CD4-positive, alpha-beta T cell (primary cell): ENCODE data around the gene MPI. TPM values are rescaled to one million over a fixed set of nuclear protein-coding genes. Genes with fewer than 3 reads are reported as not detected.

Experiments
- ATAC-seq: fragments of 200-7000 bp; cut with Tn5 transposase; one replicate; pipeline ENCODE4 v1.10.0; 2022; ENCODE audit warnings: mild to moderate bottlenecking; ENCODE audit not compliant: poor library complexity
- CTCF ChIA-PET: fragments of 350-600 bp; sonication (Branson Sonifier 250); formaldehyde crosslinking; loops from one replicate; lab custom pipeline; 2021; ENCODE audit warnings: antibody characterized with exemption, inconsistent platforms; lab: Charles Lee
- POLR2A ChIA-PET: fragments of 350-600 bp; sonication (Branson Sonifier 250); formaldehyde crosslinking; loops from one replicate; lab custom pipeline; 2021; ENCODE audit warnings: antibody characterized with exemption, inconsistent platforms; lab: Charles Lee
- DNase-seq, 14 experiments: peaks; one replicate each; pipeline ENCODE4 v3.0.0-alpha.2; 2013 to 2020; ENCODE audit warnings: mixed read lengths in 2 of 14
- H3K27ac ChIP-seq, 2 donors: one replicate each; pipeline versions ENCODE4 v1.5.1 to v1.7.0; 2013; ENCODE audit warnings: low read length in 2 of 2, low read depth in 1 of 2, mild to moderate bottlenecking in 1 of 2
- H3K27me3 ChIP-seq, 2 experiments: 1 replicate in 1 of 2; 2 replicates in 1 of 2; pipeline versions ENCODE4 v1.6.1 to v1.7.0; 2013; ENCODE audit warnings: low read length in 2 of 2, control low read depth in 1 of 2, mild to moderate bottlenecking in 1 of 2, moderate library complexity in 1 of 2; ENCODE audit not compliant: insufficient read depth in 2 of 2, control insufficient read depth in 1 of 2
- H3K36me3 ChIP-seq: one replicate; pipeline ENCODE4 v1.6.1; 2013; ENCODE audit warnings: low read length, control low read depth; ENCODE audit not compliant: insufficient read depth
- H3K4me1 ChIP-seq: one replicate; pipeline ENCODE4 v1.6.1; 2013; ENCODE audit warnings: low read length, control low read depth; ENCODE audit not compliant: insufficient read depth
- H3K4me3 ChIP-seq: one replicate; pipeline ENCODE4 v1.5.1; 2013; ENCODE audit warnings: mild to moderate bottlenecking, low read length, moderate library complexity
- H3K9me3 ChIP-seq, 2 experiments: 1 replicate in 1 of 2; 2 replicates in 1 of 2; pipeline versions ENCODE4 v1.6.1 to v1.7.0; 2013; ENCODE audit warnings: low read length in 2 of 2, mild to moderate bottlenecking in 2 of 2, control low read depth in 1 of 2, moderate library complexity in 1 of 2; ENCODE audit not compliant: control insufficient read depth in 1 of 2, insufficient read depth in 1 of 2
- H3K27ac Mint-ChIP-seq: one replicate; pipeline ENCODE4 v1.8.0; 2020; ENCODE audit warnings: mixed read lengths
- H3K27me3 Mint-ChIP-seq: one replicate; pipeline ENCODE4 v1.8.0; 2021; ENCODE audit warnings: mixed read lengths
- H3K36me3 Mint-ChIP-seq: one replicate; pipeline ENCODE4 v1.8.0; 2021; ENCODE audit warnings: low read depth, mixed read lengths
- H3K4me1 Mint-ChIP-seq: one replicate; pipeline ENCODE4 v1.8.0; 2021; ENCODE audit warnings: low read depth, mixed read lengths
- H3K4me3 Mint-ChIP-seq: one replicate; pipeline ENCODE4 v1.8.0; 2020; ENCODE audit warnings: mild to moderate bottlenecking, mixed read lengths
- H3K9me3 Mint-ChIP-seq: one replicate; pipeline ENCODE4 v1.8.0; 2020; ENCODE audit warnings: mixed read lengths
- intact Hi-C, 2 experiments: fragments of 100-400 bp; cut with DNase I in 1 of 2; cut with micrococcal nuclease in 1 of 2; formaldehyde crosslinking; loops; one replicate each; pipeline versions ENCODE4 v1.15.1 to v1.9.0; 2023 to 2025; cut with DNase I, micrococcal nuclease
- total RNA-seq, 174 experiments: library from RNA in 2 of 174; stranded (reverse) in 2 of 174; gene quantifications; one replicate each; pipeline ENCODE4 v1.2.3 and lab custom pipeline; 2021 to 2026
- TF ChIP-seq, protein P1 (sequence below): fragments of 200-600 bp; IDR thresholded peaks from one replicate; pipeline ENCODE4 v1.8.0; 2022; ENCODE audit warnings: antibody characterized with exemption, mild to moderate bottlenecking

The MPI gene
- total RNA-seq, 2 experiments from 2014 or later: 28.9 to 30.3 TPM

DNA sequence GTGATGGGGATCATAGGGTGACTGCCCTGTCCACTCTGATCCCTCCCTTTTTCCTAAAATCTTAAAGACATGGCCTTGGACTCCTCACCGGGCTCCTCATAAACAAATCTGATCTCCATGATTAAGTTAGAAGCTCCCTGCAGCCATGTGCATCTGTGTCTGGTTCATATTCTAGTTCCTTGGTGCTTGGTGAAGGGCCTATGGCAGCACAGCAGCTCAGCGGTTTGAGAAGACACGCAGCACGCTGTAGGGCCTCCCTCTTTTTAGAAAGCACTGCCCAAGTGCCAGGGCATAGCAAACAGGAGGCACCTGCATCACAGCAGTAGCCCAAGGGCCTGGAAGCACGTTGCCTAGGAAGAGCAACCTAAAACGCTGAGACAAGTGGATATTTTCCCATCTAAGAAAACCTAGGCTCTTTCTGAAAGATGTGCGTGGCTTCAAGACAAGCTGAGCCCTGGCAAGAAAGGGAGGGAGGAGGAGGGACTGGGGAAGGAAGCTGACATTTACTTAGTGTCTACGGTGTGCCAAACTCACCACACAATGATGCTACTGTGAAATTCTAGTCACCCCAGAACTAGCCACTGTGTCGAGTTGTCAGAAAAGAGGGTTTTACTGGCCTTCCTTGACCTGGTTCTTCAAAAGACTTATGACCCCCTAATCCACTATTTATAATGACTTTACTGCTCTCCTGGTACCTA is 32.0 kb upstream of the MPI start:
- Mint-ChIP-seq H3K27ac (peak overlapping the region; percentile 83), H3K4me3 (no peak overlapping the region), H3K9me3 (no peaks in the 10 kb centered on the region), H3K36me3 (peaks cover 38% of the 10 kb centered on the region), H3K27me3 (no peaks in the 10 kb centered on the region), H3K4me1 (peaks cover 30% of the 10 kb centered on the region)
- no peaks in the 10 kb centered on the region for H3K9me3 ChIP-seq
- DNase-seq (no peak), ATAC-seq (no peak)
- H3K27ac ChIP-seq: peak overlapping the region in 1 of 2 donors; percentile 12
- CTCF ChIA-PET: interaction anchor here (1.2 kb wide), 1 partner anchor 11 kb away, joined by 3 read pairs; no protein-coding TSS in a partner anchor
- H3K27me3 ChIP-seq: no peaks in the 10 kb centered on the region
- TF ChIP-seq, protein P1, sequence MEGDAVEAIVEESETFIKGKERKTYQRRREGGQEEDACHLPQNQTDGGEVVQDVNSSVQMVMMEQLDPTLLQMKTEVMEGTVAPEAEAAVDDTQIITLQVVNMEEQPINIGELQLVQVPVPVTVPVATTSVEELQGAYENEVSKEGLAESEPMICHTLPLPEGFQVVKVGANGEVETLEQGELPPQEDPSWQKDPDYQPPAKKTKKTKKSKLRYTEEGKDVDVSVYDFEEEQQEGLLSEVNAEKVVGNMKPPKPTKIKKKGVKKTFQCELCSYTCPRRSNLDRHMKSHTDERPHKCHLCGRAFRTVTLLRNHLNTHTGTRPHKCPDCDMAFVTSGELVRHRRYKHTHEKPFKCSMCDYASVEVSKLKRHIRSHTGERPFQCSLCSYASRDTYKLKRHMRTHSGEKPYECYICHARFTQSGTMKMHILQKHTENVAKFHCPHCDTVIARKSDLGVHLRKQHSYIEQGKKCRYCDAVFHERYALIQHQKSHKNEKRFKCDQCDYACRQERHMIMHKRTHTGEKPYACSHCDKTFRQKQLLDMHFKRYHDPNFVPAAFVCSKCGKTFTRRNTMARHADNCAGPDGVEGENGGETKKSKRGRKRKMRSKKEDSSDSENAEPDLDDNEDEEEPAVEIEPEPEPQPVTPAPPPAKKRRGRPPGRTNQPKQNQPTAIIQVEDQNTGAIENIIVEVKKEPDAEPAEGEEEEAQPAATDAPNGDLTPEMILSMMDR: no peak
- intact Hi-C loops: no loop called here
- POLR2A ChIA-PET: interaction anchor here (1.0 to 1.7 kb wide), 2 partner anchors 10 to 42 kb away, joined by 3 to 5 read pairs; no protein-coding TSS in a partner anchor
- peaks cover 47% of the 10 kb centered on the region for H3K4me1 ChIP-seq
- no peak overlapping the region for H3K4me3 ChIP-seq
- peaks cover 32% of the 10 kb centered on the region for H3K36me3 ChIP-seq

DNA sequence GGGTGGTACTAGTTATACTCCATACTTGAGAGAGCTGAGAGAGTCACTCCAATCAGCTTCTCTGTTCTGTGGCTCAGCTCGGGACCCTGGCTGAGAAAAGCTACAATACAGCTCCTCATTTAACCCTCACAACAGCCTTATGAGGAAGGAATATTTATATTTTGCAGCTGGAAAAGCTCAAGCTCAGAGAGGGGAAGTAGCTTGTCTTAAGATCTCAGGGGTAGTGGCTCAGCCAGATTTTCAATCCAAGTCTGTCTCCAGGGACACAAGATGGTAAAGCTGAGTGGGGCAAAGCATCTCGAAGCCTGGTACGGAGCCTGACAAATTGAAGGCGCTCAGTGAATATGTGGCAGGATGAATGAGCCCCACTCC is 31.5 kb upstream of the MPI start:
- H3K9me3 ChIP-seq: no peaks in the 10 kb centered on the region
- peaks cover 27% of the 10 kb centered on the region for H3K36me3 ChIP-seq
- H3K9me3 Mint-ChIP-seq: no peaks in the 10 kb centered on the region
- TF ChIP-seq, protein P1: no peak
- H3K27me3 Mint-ChIP-seq: no peaks in the 10 kb centered on the region
- no peak overlapping the region for H3K4me3 ChIP-seq
- no peak overlapping the region for H3K4me3 Mint-ChIP-seq
- intact Hi-C loops: no loop called here
- DNase-seq: no peak
- no peaks in the 10 kb centered on the region for H3K27me3 ChIP-seq
- peaks cover 34% of the 10 kb centered on the region for H3K36me3 Mint-ChIP-seq
- CTCF ChIA-PET: interaction anchor here (1.2 to 1.6 kb wide), 2 partner anchors 12 to 74 kb away, joined by 3 read pairs; no protein-coding TSS in a partner anchor
- peak overlapping the region; percentile 83 for H3K27ac Mint-ChIP-seq
- POLR2A ChIA-PET: interaction anchor here (0.6 to 1.7 kb wide), 6 partner anchors 9 to 43 kb away, joined by 3 to 5 read pairs (median 4); no protein-coding TSS in a partner anchor
- no peak for ATAC-seq
- peaks cover 50% of the 10 kb centered on the region for H3K4me1 ChIP-seq
- H3K27ac ChIP-seq: peak overlapping the region in 1 of 2 donors; percentile 12
- H3K4me1 Mint-ChIP-seq: peaks cover 31% of the 10 kb centered on the region

GRCh38 chr15:74863239-74864056 is 26.4 kb upstream of the MPI start:
- DNase-seq: peak in 1 of 14 experiments; percentile 38
- Histone ChIP-seq H3K27me3 (no peaks in the 10 kb centered on the region), H3K4me1 (peaks cover 75% of the 10 kb centered on the region), H3K27ac (peak overlapping the region in 1 of 2 donors; percentile 36), H3K4me3 (no peak overlapping the region), H3K36me3 (peaks cover 18% of the 10 kb centered on the region), H3K9me3 (no peaks in the 10 kb centered on the region)
- H3K9me3 Mint-ChIP-seq: no peaks in the 10 kb centered on the region
- peaks cover 43% of the 10 kb centered on the region for H3K36me3 Mint-ChIP-seq
- ChIA-PET POLR2A (interaction anchor here (1.0 kb wide), 1 partner anchor 84 kb away, joined by 3 read pairs; no protein-coding TSS in a partner anchor), CTCF (interaction anchor here (0.7 to 1.1 kb wide), 2 partner anchors 38 to 231 kb away, joined by 3 read pairs; no protein-coding TSS in a partner anchor)
- TF ChIP-seq, protein P1: no peak
- peak overlapping the region; percentile 62 for H3K27ac Mint-ChIP-seq
- intact Hi-C loops: no loop called here
- peak; percentile 37 for ATAC-seq
- H3K4me1 Mint-ChIP-seq: peaks cover 53% of the 10 kb centered on the region
- no peaks in the 10 kb centered on the region for H3K27me3 Mint-ChIP-seq
- H3K4me3 Mint-ChIP-seq: peak overlapping the region; percentile 13
